ENCODE data around the gene OTUD4.

- TF ChIP-seq CTCF (IDR thresholded peaks at IDR 0.05 in 2 of 3, conservative IDR thresholded peaks at IDR 0.05 in 1 of 3; ENCODE audit: insufficient read depth in 2 of 3, low read depth in 1 of 3, low read length in 3 of 3), result no peak
- TF ChIP-seq PRDM10 (IDR thresholded peaks at IDR 0.05; ENCODE audit: partially characterized antibody), result no peak
- TF ChIP-seq POLR2A (conservative IDR thresholded peaks at IDR 0.05), result no peak
- TF ChIP-seq JUND (IDR thresholded peaks at IDR 0.05; ENCODE audit: borderline replicate concordance, low read depth, low read length), result no peak
- TF ChIP-seq JUND (tag; IDR thresholded peaks at IDR 0.05; ENCODE audit: borderline replicate concordance, low read depth, low read length), result no peak
- TF ChIP-seq BHLHE40 (IDR thresholded peaks at IDR 0.05; ENCODE audit: low read length), result no peak
- TF ChIP-seq ZC3H11A (IDR thresholded peaks at IDR 0.05; ENCODE audit: low read depth, low read length), result no peak
- no peak for TF ChIP-seq PCBP1 (IDR thresholded peaks at IDR 0.05; ENCODE audit: low read depth, low read length, poor library complexity, severe bottlenecking)
- TF ChIP-seq ELF4 (CRISPR knock-in tag; IDR thresholded peaks at IDR 0.05), result no peak
Observed at GRCh38 chr4:145177906-145178538, 2.4 kb downstream of the OTUD4 start.

All from K562 (cell line).